K562 (cell line): ENCODE measurements around the gene CFAP70. TPM values are rescaled to one million over a fixed set of nuclear protein-coding genes. Genes with fewer than 3 reads are reported as not detected.

ENCODE experiments used
- BDP1 ChIP-seq: IDR thresholded peaks from 3 replicates; pipeline ENCODE4 v1.6.1; 2011; ENCODE audit not compliant: insufficient read length, insufficient read depth
- CHD1 ChIP-seq: fragments of 200-600 bp; sonication (generic); IDR thresholded peaks from one replicate; pipeline ENCODE4 v1.6.1; 2012; ENCODE audit warnings: mild to moderate bottlenecking, moderate library complexity, low read length, inconsistent platforms
- E2F5 ChIP-seq: sonication (generic); formaldehyde crosslinking; IDR thresholded peaks from 2 replicates; pipeline ENCODE4 v1.8.0; 2022; ENCODE audit warnings: mild to moderate bottlenecking, missing genetic modification reagents
- FOXP1 ChIP-seq: sonication (generic); formaldehyde crosslinking; IDR thresholded peaks from 2 replicates; pipeline ENCODE4 v1.8.0; 2022; ENCODE audit warnings: mild to moderate bottlenecking, missing genetic modification reagents
- FOXP4 ChIP-seq: sonication (generic); formaldehyde crosslinking; IDR thresholded peaks from 2 replicates; pipeline ENCODE4 v1.8.0; 2022; ENCODE audit warnings: mild to moderate bottlenecking, missing genetic modification reagents, borderline replicate concordance
- GTF2A2 ChIP-seq: IDR thresholded peaks from 2 replicates; pipeline ENCODE4 v1.6.1; 2016; ENCODE audit warnings: mild to moderate bottlenecking, missing genetic modification characterization, missing compliant biosample characterization
- KAT7 ChIP-seq: sonication (generic); formaldehyde crosslinking; IDR thresholded peaks from 2 replicates; pipeline ENCODE4 v1.8.0; 2022; ENCODE audit warnings: missing genetic modification reagents, mild to moderate bottlenecking, borderline replicate concordance
- MEF2D ChIP-seq: conservative IDR thresholded peaks from 2 replicates; pipeline ENCODE4 v1.6.1; 2016; ENCODE audit warnings: low read depth, missing genetic modification characterization, missing compliant biosample characterization
- NCOA6 ChIP-seq: fragments of 450-650 bp; IDR thresholded peaks from 2 replicates; pipeline ENCODE4 v1.6.1; 2017; ENCODE audit warnings: mild to moderate bottlenecking
- NR3C1 ChIP-seq: sonication (generic); formaldehyde crosslinking; IDR thresholded peaks from 2 replicates; pipeline ENCODE4 v1.8.1; 2022; ENCODE audit warnings: missing genetic modification reagents
- RFX1 ChIP-seq: fragments of 450-650 bp; IDR thresholded peaks from 2 replicates; pipeline ENCODE4 v1.6.1; 2016; ENCODE audit warnings: mild to moderate bottlenecking, moderate library complexity
- SMAD3 ChIP-seq: fragments of 450-650 bp; formaldehyde crosslinking; conservative IDR thresholded peaks from 2 replicates; pipeline ENCODE4 v1.4.0; 2020; ENCODE audit warnings: mild to moderate bottlenecking
- SPI1 ChIP-seq: IDR thresholded peaks from 2 replicates; pipeline ENCODE4 v1.6.1; 2011; ENCODE audit warnings: low read depth, low read length, control low read depth, borderline replicate concordance
- TARDBP ChIP-seq: fragments of 450-650 bp; IDR thresholded peaks from 2 replicates; pipeline ENCODE4 v1.6.1; 2016
- VEZF1 ChIP-seq: fragments of 200-800 bp; sonication (Bioruptor generic); IDR thresholded peaks from 2 replicates; pipeline ENCODE4 v1.6.1; 2017; ENCODE audit warnings: missing genetic modification characterization, missing compliant biosample characterization
- ZNF239 ChIP-seq: fragments of 250-450 bp; sonication (Bioruptor Pico); IDR thresholded peaks from 2 replicates; pipeline ENCODE4 v1.4.0; 2020; ENCODE audit warnings: mild to moderate bottlenecking
- ZNF277 ChIP-seq: fragments of 250-450 bp; sonication (Bioruptor Pico); IDR thresholded peaks from 2 replicates; pipeline ENCODE4 v1.8.0; 2022; ENCODE audit warnings: inconsistent platforms, mild to moderate bottlenecking, moderate library complexity, borderline replicate concordance
- ZNF561 ChIP-seq: fragments of 450-650 bp; formaldehyde crosslinking; conservative IDR thresholded peaks from 2 replicates; pipeline ENCODE4 v1.4.0; 2020; ENCODE audit warnings: mild to moderate bottlenecking, moderate library complexity
- ZSCAN29 ChIP-seq: fragments of 450-650 bp; IDR thresholded peaks from 2 replicates; pipeline ENCODE4 v1.6.1; 2017
- ZSCAN32 ChIP-seq: fragments of 450-650 bp; formaldehyde crosslinking; IDR thresholded peaks from 2 replicates; pipeline ENCODE4 v1.4.0; 2020; ENCODE audit warnings: mild to moderate bottlenecking, moderate library complexity
- polyA plus RNA-seq, 8 experiments: library from polyadenylated mRNA; depleted of rRNA in 4 of 8; stranded (reverse) in 5 of 8; unstranded in 3 of 8; fragments of >200 nt; fragmentation: Nextera tagmentation in 2 of 8; fragmentation: Illumina TruSeq in 1 of 8; extraction: Ambion mirVana in 2 of 8; extraction: Trizol in 1 of 8; gene quantifications; 2 replicates each; pipeline versions ENCODE4 v1.2.1 to v1.2.3, GENCODE V29; 2011 to 2014; ENCODE audit warnings: inconsistent platforms in 1 of 8, missing spikeins in 1 of 8
- total RNA-seq, 7 experiments: library from RNA; depleted of rRNA in 6 of 7; stranded (reverse); fragments of >200 nt in 6 of 7; fragmentation: Illumina TruSeq in 2 of 7; extraction: Trizol in 2 of 7; gene quantifications; 2 replicates each; pipeline versions ENCODE4 v1.2.1 to v1.2.3, GENCODE V29; 2011 to 2021; ENCODE audit warnings: low replicate concordance in 1 of 7

The CFAP70 gene
- total and polyA plus RNA-seq, 9 of the 15 experiments (the other 6 are each of a cell fraction or from before 2014, with no cell fraction given), result 0.27 to 1.6 (median 0.86) TPM

GRCh38 chr10:73251683-73252444 is 106.8 kb downstream of the CFAP70 start (continued):
- TF ChIP-seq FOXP4 (peak; percentile 86; the same call in 1 of the 2 replicates), ZNF561 (CRISPR knock-in tag) (0 out of 2 replicates have a peak, but pooled peaks have one; percentile 35), RFX1 (no peak), ZNF239 (CRISPR knock-in tag) (peak; percentile 17), CHD1 (peak; percentile 98), ZNF277 (CRISPR knock-in tag) (no peak), KAT7 (CRISPR knock-in tag) (peak; percentile 57; the same call in 1 of the 2 replicates), TARDBP (no peak), NR3C1 (CRISPR knock-in tag) (no peak), FOXP1 (CRISPR knock-in tag) (0 out of 2 replicates have a peak, but pooled peaks have one; percentile 1), VEZF1 (CRISPR knock-in tag) (no peak), MEF2D (0 out of 2 replicates have a peak, but pooled peaks have one; percentile 8), SPI1 (no peak), SMAD3 (0 out of 2 replicates have a peak, but pooled peaks have one; percentile 24), GTF2A2 (tag) (no peak), E2F5 (CRISPR knock-in tag) (no peak), NCOA6 (no peak), BDP1 (no peak), ZSCAN32 (0 out of 2 replicates have a peak, but pooled peaks have one; percentile 6), ZSCAN29 (peak; percentile 70; the same call in 1 of the 2 replicates)
